Pancreas (tissue), 10 donors: ENCODE measurements around the gene SLC24A3. TPM values are rescaled to one million over a fixed set of nuclear protein-coding genes. Genes with fewer than 3 reads are reported as not detected.

Source experiments
- ATAC-seq, 4 donors: fragments of 200-7000 bp; cut with Tn5 transposase; one replicate each; pipeline versions ENCODE4 v1.8.0 to v1.9.1; 2020; ENCODE audit warnings: mild to moderate bottlenecking in 4 of 4, moderate library complexity in 4 of 4
- DNase-seq, 6 donors: peaks; one replicate each; pipeline ENCODE4 v3.0.0-alpha.2; 2020
- FAIRE-seq: peaks from 2 replicates; lab custom pipeline; 2012; peaks lifted over from hg19 to GRCh38; lab: Jason Lieb, UNC
- H3K27ac ChIP-seq, 4 donors: fragments of 200-600 bp; sonication (generic); 1 replicate in 3 of 4; 2 replicates in 1 of 4; pipeline versions ENCODE4 v1.5.0 to v1.8.0; 2020
- H3K27me3 ChIP-seq, 4 donors: fragments of 200-600 bp; one replicate each; pipeline ENCODE4 v1.8.0; 2021
- H3K36me3 ChIP-seq, 3 donors: fragments of 200-600 bp; sonication (generic) in 1 of 3; one replicate each; pipeline versions ENCODE4 v1.5.0 to v1.8.0; 2020 to 2021
- H3K4me1 ChIP-seq, 3 donors: fragments of 200-600 bp; one replicate each; pipeline ENCODE4 v1.8.0; 2021
- H3K4me3 ChIP-seq, 4 donors: fragments of 200-600 bp; sonication (generic) in 2 of 4; one replicate each; pipeline versions ENCODE4 v1.5.0 to v1.8.0; 2020 to 2021
- H3K9me3 ChIP-seq, 4 donors: fragments of 200-600 bp; one replicate each; pipeline ENCODE4 v1.8.0; 2021
- CTCF ChIP-seq, 4 donors: fragments of 200-600 bp; sonication (generic) in 3 of 4; IDR thresholded peaks; one replicate each; pipeline versions ENCODE4 v1.5.0 to v1.8.0; 2021; ENCODE audit warnings: antibody characterized with exemption in 4 of 4
- WGBS, 2 donors: extraction: QIAGEN DNeasy Blood & Tissue Kit; methylation state at CpG; one replicate each; pipeline ENCODE4 v1.1.7; 2013; 5-methylcytosine and 5-hydroxymethylcytosine counted together
- intact Hi-C, 3 donors: fragments of 100-400 bp; cut with DNase I; formaldehyde crosslinking; loops; one replicate each; pipeline versions ENCODE4 v1.11.1 to v1.14.2; 2022
- polyA plus RNA-seq, 2 donors: library from polyadenylated mRNA; stranded (reverse); fragments of 200-250 nt; gene quantifications; one replicate each; pipeline ENCODE4 v1.2.3, GENCODE V29; 2013
- total RNA-seq, 6 donors: library from RNA; stranded (reverse); fragmentation: NEBNext Ultra II Directional in 4 of 6; extraction: Animal tissue kit (Norgen Biotek cat#: 25700) in 4 of 6; gene quantifications; one replicate each; pipeline versions ENCODE4 v1.2.1 to v1.2.4, GENCODE V29; 2021 to 2023
- donor health status: healthy with polysubstance abuse.
- donor health status: DM: no; HTN: no; CAD: no; lungs with moderate emphysema.
- donor health status: DM: no; HTN: no; CAD: no.
- donor health status: control.
- donor health status: control.
- donor health status: Bipolar disorder and iron deficiency.
- donor health status: DM: yes; HTN: yes; CAD: no.
- donor health status: DM: no; HTN: no; CAD: no.
- donor health status: DM: no; HTN: no; CAD: no.
- donor health status: DM: yes; HTN: yes; CAD: no.

SLC24A3 gene
- total and polyA plus RNA-seq, 8 donors: 0.28 to 0.87 (median 0.49) TPM

DNA sequence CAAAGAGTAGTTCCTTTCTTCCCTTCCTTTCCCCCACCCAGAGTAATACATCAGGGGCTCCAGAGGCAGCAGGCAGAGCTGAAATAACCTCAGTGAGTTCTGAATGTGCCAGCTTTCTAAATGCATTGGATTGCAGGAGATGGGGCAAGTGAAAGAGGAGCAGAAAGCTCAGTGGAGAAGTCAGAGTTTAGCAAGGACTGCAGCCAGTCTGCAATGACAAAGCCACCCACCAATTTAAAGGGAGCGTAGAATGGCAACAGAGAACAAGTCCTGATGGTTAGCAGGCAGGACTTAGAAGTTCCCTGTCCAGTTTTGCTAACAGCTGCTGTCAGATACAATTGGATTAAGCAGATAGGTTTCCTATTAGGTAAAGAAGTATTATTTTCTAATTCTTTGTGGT lies 342.2 kb downstream of the SLC24A3 start:
- FAIRE-seq: no peak
- ATAC-seq: no peak
- WGBS, 2 donors: 90 to 100% methylated on average over 1 of the region's 1 CpG
- H3K36me3 ChIP-seq: no peaks in the 10 kb centered on the region
- no peaks in the 10 kb centered on the region for H3K27me3 ChIP-seq
- intact Hi-C loops: no loop called here
- H3K27ac ChIP-seq: no peak overlapping the region
- H3K4me3 ChIP-seq: no peak overlapping the region
- no peaks in the 10 kb centered on the region for H3K4me1 ChIP-seq
- TF ChIP-seq CTCF (IDR thresholded peaks at IDR 0.05): no peak
- H3K9me3 ChIP-seq: no peaks in the 10 kb centered on the region
- no peak for DNase-seq

DNA sequence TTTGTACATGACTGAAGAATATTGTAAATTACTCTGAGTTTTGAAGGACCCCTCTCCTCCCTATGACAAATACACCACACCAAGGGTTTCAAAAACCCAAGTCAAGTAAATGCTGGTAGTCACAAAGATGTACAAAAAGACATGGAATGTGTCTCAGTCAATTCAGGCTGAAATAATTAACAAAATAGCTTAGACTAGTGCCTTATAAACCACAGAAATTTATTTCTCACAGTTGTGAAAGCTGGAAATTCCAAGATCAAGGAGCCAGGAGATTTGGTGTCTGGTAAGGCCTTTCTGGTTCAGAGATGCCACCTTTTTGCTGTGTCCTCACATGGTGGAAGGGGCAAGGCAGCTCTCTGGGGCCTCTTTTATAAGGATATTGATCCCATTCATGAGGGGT lies 343.3 kb downstream of the SLC24A3 start:
- Histone ChIP-seq H3K4me3 (no peak overlapping the region), H3K27me3 (no peaks in the 10 kb centered on the region), H3K36me3 (no peaks in the 10 kb centered on the region), H3K9me3 (no peaks in the 10 kb centered on the region), H3K27ac (no peak overlapping the region), H3K4me1 (no peaks in the 10 kb centered on the region)
- FAIRE-seq: no peak
- TF ChIP-seq CTCF (IDR thresholded peaks at IDR 0.05): no peak
- intact Hi-C loops: no loop called here
- ATAC-seq: no peak
- DNase-seq: no peak

- Histone ChIP-seq H3K27me3 (no peaks in the 10 kb centered on the region), H3K4me3 (no peak overlapping the region), H3K9me3 (no peaks in the 10 kb centered on the region), H3K36me3 (no peaks in the 10 kb centered on the region), H3K27ac (no peak overlapping the region), H3K4me1 (no peaks in the 10 kb centered on the region)
- no peak for TF ChIP-seq CTCF (IDR thresholded peaks at IDR 0.05)
- WGBS, 2 donors: 65 to 79% methylated on average over 1 of the region's 1 CpG
- DNase-seq (no peak), ATAC-seq (no peak), FAIRE-seq (no peak)
- intact Hi-C loops: no loop called here
These were observed 344.8 kb downstream of the SLC24A3 start for GRCh38 chr20:19557291-19557690.

GRCh38 chr20:19560881-19561480 lies 348.5 kb downstream of the SLC24A3 start:
- Histone ChIP-seq H3K27ac (no peak overlapping the region), H3K36me3 (no peaks in the 10 kb centered on the region), H3K9me3 (no peaks in the 10 kb centered on the region), H3K4me3 (no peak overlapping the region), H3K27me3 (no peaks in the 10 kb centered on the region), H3K4me1 (no peaks in the 10 kb centered on the region)
- intact Hi-C loops: no loop called here
- ATAC-seq (peak in 2 of 4 donors; percentile 22 to 25), FAIRE-seq (no peak), DNase-seq (no peak)
- 62 to 67% methylated on average over 8 of the region's 8 CpGs for WGBS, 2 donors
- TF ChIP-seq CTCF (IDR thresholded peaks at IDR 0.05): no peak

GRCh38 chr20:19562426-19562825 lies 350.0 kb downstream of the SLC24A3 start:
- Histone ChIP-seq H3K4me1 (no peaks in the 10 kb centered on the region), H3K4me3 (no peak overlapping the region), H3K9me3 (no peaks in the 10 kb centered on the region), H3K27ac (no peak overlapping the region), H3K36me3 (no peaks in the 10 kb centered on the region), H3K27me3 (no peaks in the 10 kb centered on the region)
- 63 to 72% methylated on average over 4 of the region's 4 CpGs for WGBS, 2 donors
- FAIRE-seq (no peak), ATAC-seq (no peak), DNase-seq (no peak)
- intact Hi-C loops: no loop called here
- TF ChIP-seq CTCF (IDR thresholded peaks at IDR 0.05): no peak
